K562 (cell line): ENCODE results near the gene HSBP1L1. TPM values are rescaled to one million over a fixed set of nuclear protein-coding genes. Genes with fewer than 3 reads are reported as not detected.
A peak's percentile ranks its signal among the peaks of the same experiment; 100 is the strongest.

ENCODE experiments used
- ATAC-seq: fragments of 200-7000 bp; cut with Tn5 transposase; 3 replicates; pipeline ENCODE4 v1.9.1; 2020; ENCODE audit warnings: moderate library complexity
- BruUV-seq: library from RNA; stranded (reverse); fragments of 400-500 nt; replicated peaks from 2 replicates; lab custom pipeline; 2021; lab: Mats Ljungman, UMichigan
- CTCF ChIA-PET: fragments of 300-600 bp; formaldehyde crosslinking; extraction: SDS; loops from one replicate; lab custom pipeline; 2021; ENCODE audit warnings: low intra/inter-chr PET ratio; lab: Yijun Ruan, JAX
- POLR2A ChIA-PET: fragments of 300-600, 350-650 bp; sonication (Branson Sonifier 250); formaldehyde crosslinking; extraction: SDS; loops from one replicate; lab custom pipeline; 2021; ENCODE audit warnings: antibody characterized with exemption, inconsistent platforms; lab: Yijun Ruan, JAX
- DNase-seq, 4 experiments: peaks; one replicate each; pipeline versions ENCODE4 v3.0.0 to v3.0.0-alpha.2; 2011 to 2018; ENCODE audit warnings: low spot score in 3 of 4, mixed read lengths in 3 of 4; ENCODE audit errors: extremely low read depth in 1 of 4
- FAIRE-seq: peaks from 2 replicates; lab custom pipeline; 2011; peaks lifted over from hg19 to GRCh38; lab: Jason Lieb, UNC
- H2AFZ ChIP-seq: 2 replicates; pipeline ENCODE4 v1.6.0; 2011; ENCODE audit warnings: low read depth, low read length, control low read depth, inconsistent platforms
- H3K27ac ChIP-seq: fragments of 200-600 bp; 3 replicates; pipeline ENCODE4 v1.8.0; 2011; ENCODE audit warnings: low read depth, mild to moderate bottlenecking, control low read depth, inconsistent platforms, low read length, moderate library complexity, mixed read lengths; ENCODE audit errors: extremely low read depth
- H3K27me3 ChIP-seq, 2 experiments: fragments of 300-600 bp in 1 of 2; 2 replicates in 1 of 2; 3 replicates in 1 of 2; pipeline versions ENCODE4 v1.6.0 to v1.8.0; 2011; ENCODE audit warnings: inconsistent platforms in 2 of 2, low read length in 2 of 2, mild to moderate bottlenecking in 1 of 2, mixed read lengths in 1 of 2, moderate library complexity in 1 of 2; ENCODE audit not compliant: control insufficient read depth in 2 of 2, insufficient read depth in 2 of 2
- H3K36me3 ChIP-seq: fragments of 300-600 bp; 3 replicates; pipeline ENCODE4 v1.8.0; 2011; ENCODE audit warnings: mild to moderate bottlenecking, low read length, inconsistent platforms; ENCODE audit not compliant: control insufficient read depth, insufficient read depth
- H3K4me1 ChIP-seq, 2 experiments: fragments of 200-600 bp in 1 of 2; replicated peaks in 1 of 2; 2 replicates in 1 of 2; 3 replicates in 1 of 2; pipeline versions ENCODE4 v1.5.1 to v1.8.0; 2011; ENCODE audit warnings: inconsistent platforms in 2 of 2, low read length in 2 of 2, mild to moderate bottlenecking in 1 of 2, mixed read lengths in 1 of 2, moderate library complexity in 1 of 2; ENCODE audit not compliant: control insufficient read depth in 2 of 2, insufficient read depth in 2 of 2
- H3K4me2 ChIP-seq: 2 replicates; pipeline ENCODE4 v1.6.1; 2011; ENCODE audit warnings: low read length, control low read depth, inconsistent platforms, mixed read lengths; ENCODE audit not compliant: insufficient read depth
- H3K4me3 ChIP-seq: fragments of 200-600 bp; sonication (generic), shearing (Covaris generic); 2 replicates; pipeline ENCODE4 v1.5.1; 2016; ENCODE audit warnings: control low read depth, inconsistent platforms
- H3K79me2 ChIP-seq: fragments of 200-600 bp; 3 replicates; pipeline ENCODE4 v1.8.0; 2011; ENCODE audit warnings: low read length, inconsistent platforms; ENCODE audit not compliant: control insufficient read depth, insufficient read depth
- H3K9ac ChIP-seq, 2 experiments: 2 replicates each; pipeline versions ENCODE4 v1.6.0 to v1.6.1; 2011; ENCODE audit warnings: low read depth in 2 of 2, low read length in 2 of 2, control low read depth in 1 of 2, inconsistent platforms in 1 of 2, mild to moderate bottlenecking in 1 of 2, mixed read lengths in 1 of 2; ENCODE audit not compliant: insufficient read depth in 1 of 2
- H3K9me1 ChIP-seq: one replicate; pipeline ENCODE4 v1.6.0; 2011; ENCODE audit warnings: inconsistent platforms, mild to moderate bottlenecking, low read length, moderate library complexity; ENCODE audit not compliant: control insufficient read depth, insufficient read depth
- H3K9me3 ChIP-seq: replicated peaks from 2 replicates; pipeline ENCODE4 v1.5.1; 2011; ENCODE audit warnings: low read depth, low read length, inconsistent platforms; ENCODE audit not compliant: control insufficient read depth, insufficient read depth
- H4K20me1 ChIP-seq: replicated peaks from 2 replicates; pipeline ENCODE4 v1.6.1; 2011; ENCODE audit warnings: low read length, inconsistent platforms, mixed read lengths; ENCODE audit not compliant: control insufficient read depth, insufficient read depth
- E2F6 ChIP-seq, 2 experiments: IDR thresholded peaks; 2 replicates each; pipeline ENCODE4 v1.6.1; 2011; ENCODE audit warnings: borderline replicate concordance in 1 of 2, control low read depth in 1 of 2, low read depth in 1 of 2, low read length in 1 of 2, mild to moderate bottlenecking in 1 of 2, mixed read lengths in 1 of 2, moderate library complexity in 1 of 2; ENCODE audit not compliant: insufficient read depth in 1 of 2, insufficient read length in 1 of 2, poor library complexity in 1 of 2, severe bottlenecking in 1 of 2; ENCODE audit errors: extremely low read depth in 1 of 2
- GMEB1 ChIP-seq: fragments of 250-450 bp; sonication (Bioruptor Pico); IDR thresholded peaks from 2 replicates; pipeline ENCODE4 v1.4.0; 2020; ENCODE audit warnings: mild to moderate bottlenecking
- GTF2B ChIP-seq: IDR thresholded peaks from 2 replicates; pipeline ENCODE4 v1.6.1; 2011; ENCODE audit not compliant: insufficient read length; ENCODE audit errors: extremely low read depth
- HNRNPL ChIP-seq: fragments of 200-400 bp; formaldehyde crosslinking; IDR thresholded peaks from 2 replicates; pipeline ENCODE4 v1.6.1; 2017; ENCODE audit warnings: low read depth, mild to moderate bottlenecking, low read length
- SAFB ChIP-seq: fragments of 200-400 bp; formaldehyde crosslinking; IDR thresholded peaks from 2 replicates; pipeline ENCODE4 v1.6.1; 2017; ENCODE audit warnings: low read depth, low read length, borderline replicate concordance
- SNRNP70 ChIP-seq: fragments of 200-400 bp; formaldehyde crosslinking; optimal IDR thresholded peaks from 2 replicates; pipeline ENCODE3; 2017; ENCODE audit warnings: low read depth, low read length
- TAF1 ChIP-seq: IDR thresholded peaks from 2 replicates; pipeline ENCODE4 v1.6.1; 2011; ENCODE audit warnings: mild to moderate bottlenecking, low read length, moderate library complexity; ENCODE audit not compliant: insufficient read depth, control insufficient read depth, severe bottlenecking; ENCODE audit errors: extremely low read depth
- TOE1 ChIP-seq, 2 experiments: fragments of 450-650 bp in 1 of 2; sonication (generic) in 1 of 2; formaldehyde crosslinking in 1 of 2; IDR thresholded peaks; 2 replicates each; pipeline versions ENCODE4 v1.7.1 to v1.8.0; 2016 to 2022; ENCODE audit warnings: borderline replicate concordance in 2 of 2, mild to moderate bottlenecking in 2 of 2, antibody characterized with exemption in 1 of 2, inconsistent platforms in 1 of 2, low read depth in 1 of 2, missing genetic modification reagents in 1 of 2, moderate library complexity in 1 of 2
- ZC3H11A ChIP-seq: IDR thresholded peaks from 2 replicates; pipeline ENCODE4 v1.6.1; 2012; ENCODE audit warnings: low read depth, low read length, improper control_type of control experiment
- ZNF592 ChIP-seq: fragments of 450-650 bp; IDR thresholded peaks from 2 replicates; pipeline ENCODE4 v1.6.1; 2017; ENCODE audit warnings: antibody characterized with exemption, mild to moderate bottlenecking
- WGBS: fragments of 100-300 bp; shearing (Covaris generic); methylation state at CpG from one replicate; pipeline ENCODE4 v1.1.6; 2016; ENCODE audit warnings: low coverage, mixed read lengths; ENCODE audit not compliant: insufficient coverage; ENCODE audit errors: missing lambda C conversion rate; 5-methylcytosine and 5-hydroxymethylcytosine counted together
- in situ Hi-C: fragments of 300-500 bp; cut with MboI; formaldehyde crosslinking; loops from 4 replicates; pipeline ENCODE4 v1.15.0; 2018; ENCODE audit warnings: inconsistent platforms, mixed read lengths
- intact Hi-C: fragments of 100-400 bp; cut with micrococcal nuclease; formaldehyde crosslinking; loops from 2 replicates; pipeline ENCODE4 v1.14.2; 2022
- polyA plus RNA-seq, 8 experiments: library from polyadenylated mRNA; depleted of rRNA in 4 of 8; stranded (reverse) in 5 of 8; unstranded in 3 of 8; fragments of >200 nt; fragmentation: Nextera tagmentation in 2 of 8; fragmentation: Illumina TruSeq in 1 of 8; extraction: Ambion mirVana in 2 of 8; extraction: Trizol in 1 of 8; gene quantifications; 2 replicates each; pipeline versions ENCODE4 v1.2.1 to v1.2.3, GENCODE V29; 2011 to 2014; ENCODE audit warnings: inconsistent platforms in 1 of 8, missing spikeins in 1 of 8
- total RNA-seq, 7 experiments: library from RNA; depleted of rRNA in 6 of 7; stranded (reverse); fragments of >200 nt in 6 of 7; fragmentation: Illumina TruSeq in 2 of 7; extraction: Trizol in 2 of 7; gene quantifications; 2 replicates each; pipeline versions ENCODE4 v1.2.1 to v1.2.3, GENCODE V29; 2011 to 2021; ENCODE audit warnings: low replicate concordance in 1 of 7

HSBP1L1 gene
- total and polyA plus RNA-seq, 9 of the 15 experiments (the other 6 are each of a cell fraction or from before 2014, with no cell fraction given) = 0.24 to 0.36 TPM; not detected in 7

GRCh38 chr18:79988451-79989194, 24.2 kb downstream of the HSBP1L1 start, which contains the start of gene TXNL4A:
TXNL4A (minus strand) TSS chr18:79988563; CDS start chr18:79988392, 171 bp downstream.
- Histone ChIP-seq H3K36me3 (peaks cover 34% of the 10 kb centered on the region), H3K4me2 (peak within 1 kb of the TSS; percentile 90), H3K4me1 (peaks cover 11 to 12% of the 10 kb centered on the region in 2 experiments; a peak in 4 of 5 replicates), H3K9me1 (no peaks in the 10 kb centered on the region), H2AFZ (peak within 1 kb of the TSS; percentile 81), H3K79me2 (peaks cover 59% of the 10 kb centered on the region), H3K9me3 (no peaks in the 10 kb centered on the region), H3K4me3 (peak within 1 kb of the TSS; percentile 81), H3K27ac (peak within 1 kb of the TSS; percentile 95), H3K27me3 (no peaks in the 10 kb centered on the region), H3K9ac (peak within 1 kb of the TSS; percentile 91 to 96), H4K20me1 (peaks cover 9% of the 10 kb centered on the region; the same call in 1 of the 2 replicates)
- peak; percentile 67 for FAIRE-seq
- peak; percentile 73 to 89 (median 82) for DNase-seq
- POLR2A ChIA-PET = interaction anchor here (0.7 to 1.7 kb wide), 4 partner anchors 12 to 380 kb away, joined by 3 to 5 read pairs (median 4); no protein-coding TSS in a partner anchor
- peak; percentile 96 for ATAC-seq
- 2% methylated on average over 17 of the region's 71 CpGs for WGBS
- CTCF ChIA-PET = no interaction called here
- intact Hi-C loops (loop anchor here (2.0 kb wide), 1 partner anchor 166 kb away; no protein-coding TSS in a partner anchor), in situ Hi-C loops (no loop called here)
- TSS peak; percentile 90 for BruUV-seq
- TF ChIP-seq SNRNP70 (no peak), SAFB (no peak), GTF2B (no peak), TOE1 (IDR thresholded peaks at IDR 0.05; ENCODE audit: borderline replicate concordance) (no peak), TOE1 (CRISPR knock-in tag; IDR thresholded peaks at IDR 0.05; ENCODE audit: borderline replicate concordance, low read depth) (no peak), ZC3H11A (no peak), E2F6 (IDR thresholded peaks at IDR 0.05; ENCODE audit: borderline replicate concordance in 1 of 2, extremely low read depth in 1 of 2, insufficient read depth in 1 of 2, insufficient read length in 1 of 2, low read depth in 1 of 2, low read length in 1 of 2, poor library complexity in 1 of 2, severe bottlenecking in 1 of 2) (peak; percentile 65 to 82), ZNF592 (0 out of 2 replicates have a peak, but pooled peaks have one; percentile 32), HNRNPL (no peak), GMEB1 (CRISPR knock-in tag) (peak; percentile 99), TAF1 (peak; percentile 58)
